MM.1S (cell line): ENCODE measurements around the gene PILRA.

Source experiments
- DNase-seq: peaks from one replicate; pipeline ENCODE4 v3.0.0-alpha.2; 2015
- H2AFZ ChIP-seq: fragments of 300-600 bp; sonication (generic); 2 replicates; pipeline ENCODE4 v1.6.0; 2016; ENCODE audit warnings: antibody characterized with exemption, low read length
- H3F3A ChIP-seq: fragments of 300-600 bp; sonication (generic); 2 replicates; pipeline ENCODE4 v1.6.1; 2016; ENCODE audit warnings: mild to moderate bottlenecking, antibody characterized with exemption, low read length, moderate library complexity, mixed read lengths; ENCODE audit not compliant: insufficient read depth
- H3K27ac ChIP-seq: fragments of 300-600 bp; sonication (generic); 2 replicates; pipeline ENCODE4 v1.5.1; 2016; ENCODE audit warnings: mild to moderate bottlenecking, low read length
- H3K27me3 ChIP-seq: fragments of 300-600 bp; sonication (generic); replicated peaks from 2 replicates; pipeline ENCODE4 v1.6.0; 2016; ENCODE audit warnings: low read length; ENCODE audit not compliant: insufficient read depth
- H3K36me3 ChIP-seq: fragments of 300-600 bp; sonication (generic); replicated peaks from 2 replicates; pipeline ENCODE4 v1.6.1; 2016; ENCODE audit warnings: mild to moderate bottlenecking, low read length, mixed read lengths; ENCODE audit not compliant: insufficient read depth
- H3K4me1 ChIP-seq: fragments of 300-600 bp; sonication (generic); 2 replicates; pipeline ENCODE4 v1.6.1; 2016; ENCODE audit warnings: low read length, mixed read lengths
- H3K4me2 ChIP-seq: fragments of 300-600 bp; sonication (generic); 2 replicates; pipeline ENCODE4 v1.6.0; 2016; ENCODE audit warnings: low read depth, low read length
- H3K4me3 ChIP-seq: fragments of 300-600 bp; sonication (generic); 2 replicates; pipeline ENCODE4 v1.5.1; 2016; ENCODE audit warnings: low read length, mixed read lengths
- H3K79me2 ChIP-seq: fragments of 300-600 bp; sonication (generic); 2 replicates; pipeline ENCODE4 v1.6.1; 2016; ENCODE audit warnings: mixed run types, low read length, mixed read lengths
- H3K9ac ChIP-seq: fragments of 300-600 bp; sonication (generic); 2 replicates; pipeline ENCODE4 v1.6.1; 2016; ENCODE audit warnings: low read length, mixed read lengths
- H3K9me2 ChIP-seq: fragments of 300-600 bp; sonication (generic); replicated peaks from 2 replicates; pipeline ENCODE4 v1.6.1; 2016; ENCODE audit warnings: mild to moderate bottlenecking, low read length, mixed read lengths; ENCODE audit not compliant: insufficient read depth
- H3K9me3 ChIP-seq: fragments of 300-600 bp; sonication (generic); replicated peaks from 2 replicates; pipeline ENCODE4 v1.6.1; 2016; ENCODE audit warnings: mild to moderate bottlenecking, low read length, mixed read lengths; ENCODE audit not compliant: insufficient read depth
- H4K20me1 ChIP-seq: fragments of 300-600 bp; sonication (generic); 2 replicates; pipeline ENCODE4 v1.6.1; 2016; ENCODE audit warnings: mild to moderate bottlenecking, low read length, moderate library complexity, mixed read lengths; ENCODE audit not compliant: insufficient read depth
- CTCF ChIP-seq: fragments of 300-600 bp; sonication (generic); IDR thresholded peaks from 2 replicates; pipeline ENCODE4 v1.5.1; 2016; ENCODE audit warnings: antibody characterized with exemption, low read length, mixed read lengths
- EZH2 ChIP-seq: fragments of 300-600 bp; sonication (generic); optimal IDR thresholded peaks from 2 replicates; pipeline ENCODE3; 2017; ENCODE audit warnings: low read depth, mild to moderate bottlenecking, antibody characterized with exemption, low read length, mixed read lengths
- EZH2phosphoT487 ChIP-seq: fragments of 300-600 bp; sonication (generic); IDR thresholded peaks from 2 replicates; pipeline ENCODE4 v1.6.1; 2018; ENCODE audit warnings: antibody characterized with exemption, low read length

The PILRA gene

GRCh38 chr7:100426516-100426915 is 53.2 kb downstream of the PILRA start:
- Histone ChIP-seq H3K9me2 (no peaks in the 10 kb centered on the region), H2AFZ (no peak overlapping the region), H3K4me2 (no peak overlapping the region), H3K9ac (no peak overlapping the region), H3K9me3 (no peaks in the 10 kb centered on the region), H3K27me3 (no peaks in the 10 kb centered on the region), H4K20me1 (no peaks in the 10 kb centered on the region), H3K79me2 (peaks cover 20% of the 10 kb centered on the region), H3K4me1 (peaks cover 33% of the 10 kb centered on the region), H3K4me3 (no peak overlapping the region), H3F3A (peaks cover 27% of the 10 kb centered on the region), H3K36me3 (no peaks in the 10 kb centered on the region), H3K27ac (no peak overlapping the region)
- no peak for DNase-seq
- no peak for TF ChIP-seq CTCF
- no peak for TF ChIP-seq EZH2
- TF ChIP-seq EZH2phosphoT487, result no peak

DNA sequence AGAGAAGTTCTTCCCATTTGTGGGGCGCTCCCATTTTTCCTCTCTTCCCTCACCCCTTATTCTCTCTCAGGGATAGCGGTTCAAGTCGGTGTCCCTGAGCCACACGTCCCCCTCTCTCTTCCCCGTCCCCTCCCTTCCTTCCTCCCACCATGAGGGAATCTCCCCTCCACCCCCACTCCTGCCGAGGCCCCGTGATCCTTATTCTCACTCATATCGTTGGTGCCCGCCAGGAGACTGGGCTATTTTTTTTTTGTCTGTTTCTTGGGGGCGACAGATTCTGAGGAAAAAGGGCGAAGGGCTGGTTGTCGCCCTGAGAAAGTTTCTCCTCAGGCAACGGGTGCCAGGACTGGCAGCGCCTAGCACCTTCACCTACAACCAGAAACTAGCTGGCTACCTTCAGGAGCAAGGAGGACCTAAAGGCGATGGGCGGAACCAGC is 54.5 kb downstream of the PILRA start:
- H3K79me2 ChIP-seq, result peaks cover 32% of the 10 kb centered on the region
- H3K4me1 ChIP-seq, result peaks cover 27% of the 10 kb centered on the region
- no peak overlapping the region for H3K9ac ChIP-seq
- H3K36me3 ChIP-seq, result no peaks in the 10 kb centered on the region
- peak overlapping the region; percentile 67 for H2AFZ ChIP-seq
- no peak for TF ChIP-seq CTCF
- TF ChIP-seq EZH2, result no peak
- TF ChIP-seq EZH2phosphoT487, result no peak
- no peaks in the 10 kb centered on the region for H3K27me3 ChIP-seq
- H3F3A ChIP-seq, result peaks cover 39% of the 10 kb centered on the region
- H3K27ac ChIP-seq, result no peak overlapping the region
- no peak overlapping the region; the same call in 1 of the 2 replicates for H3K4me3 ChIP-seq
- H4K20me1 ChIP-seq, result no peaks in the 10 kb centered on the region
- H3K4me2 ChIP-seq, result peak overlapping the region; percentile 71
- no peaks in the 10 kb centered on the region for H3K9me3 ChIP-seq
- DNase-seq, result no peak
- H3K9me2 ChIP-seq, result no peaks in the 10 kb centered on the region

GRCh38 chr7:100428199-100428966 is 55.1 kb downstream of the PILRA start, which contains the start of gene ZCWPW1:
Gene ZCWPW1, minus strand, starts transcription at chr7:100428703. Its CDS starts 8,054 bp downstream, at chr7:100420649.
- Histone ChIP-seq H2AFZ (peak within 1 kb of the TSS; percentile 67), H3K79me2 (peaks cover 38% of the 10 kb centered on the region), H4K20me1 (no peaks in the 10 kb centered on the region)

More at GRCh38 chr7:100428199-100428966, 55.1 kb downstream of the PILRA start, which contains the start of gene ZCWPW1:
- TF ChIP-seq CTCF (no peak), EZH2 (no peak), EZH2phosphoT487 (no peak)
- Histone ChIP-seq H3K9me3 (no peaks in the 10 kb centered on the region), H3K4me1 (peaks cover 21% of the 10 kb centered on the region), H3K4me3 (peak within 1 kb of the TSS; percentile 93), H3K4me2 (peak within 1 kb of the TSS; percentile 83), H3K9ac (peak within 1 kb of the TSS; percentile 100), H3F3A (peaks cover 44% of the 10 kb centered on the region), H3K27me3 (no peaks in the 10 kb centered on the region), H3K9me2 (no peaks in the 10 kb centered on the region), H3K36me3 (peaks cover 3% of the 10 kb centered on the region; the same call in 1 of the 2 replicates), H3K27ac (peak within 1 kb of the TSS; percentile 100)
- DNase-seq, result peak; percentile 98
